Measurements from ENCODE around the gene TRIM34. TPM values are rescaled to one million over a fixed set of nuclear protein-coding genes. Genes with fewer than 3 reads are reported as not detected.

TRIM34 gene
- polyA plus RNA-seq, 1 donor from 2014 or later: not detected

DNA sequence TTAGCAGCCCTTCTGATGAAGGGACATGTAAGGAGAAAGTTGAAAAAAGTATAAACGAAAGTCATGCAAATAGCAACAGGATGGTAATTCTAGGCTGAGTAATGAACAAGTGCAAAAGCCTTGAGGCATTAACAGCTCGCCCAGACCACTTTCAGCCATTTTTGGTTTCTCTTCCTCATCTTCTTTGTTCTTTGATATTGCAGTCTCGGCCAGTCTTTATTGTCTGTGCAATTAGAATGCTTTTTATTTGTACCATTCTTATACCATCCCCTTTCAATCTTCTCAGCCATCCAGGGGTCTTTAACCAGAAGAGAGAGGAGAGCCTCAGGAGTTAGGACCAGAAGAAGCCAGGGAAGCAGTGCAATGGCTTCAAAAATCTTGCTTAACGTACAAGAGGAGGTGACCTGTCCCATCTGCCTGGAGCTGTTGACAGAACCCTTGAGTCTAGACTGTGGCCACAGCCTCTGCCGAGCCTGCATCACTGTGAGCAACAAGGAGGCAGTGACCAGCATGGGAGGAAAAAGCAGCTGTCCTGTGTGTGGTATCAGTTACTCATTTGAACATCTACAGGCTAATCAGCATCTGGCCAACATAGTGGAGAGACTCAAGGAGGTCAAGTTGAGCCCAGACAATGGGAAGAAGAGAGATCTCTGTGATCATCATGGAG, 7.3 kb downstream of the TRIM34 start:
- Histone ChIP-seq H3K79me2 (replicated peaks; ENCODE audit: insufficient read depth, low read length) (no peaks in the 10 kb centered on the region), H3K4me2 (ENCODE audit: low read length) (no peak overlapping the region), H4K20me1 (ENCODE audit: insufficient read depth) (no peaks in the 10 kb centered on the region)

DNA sequence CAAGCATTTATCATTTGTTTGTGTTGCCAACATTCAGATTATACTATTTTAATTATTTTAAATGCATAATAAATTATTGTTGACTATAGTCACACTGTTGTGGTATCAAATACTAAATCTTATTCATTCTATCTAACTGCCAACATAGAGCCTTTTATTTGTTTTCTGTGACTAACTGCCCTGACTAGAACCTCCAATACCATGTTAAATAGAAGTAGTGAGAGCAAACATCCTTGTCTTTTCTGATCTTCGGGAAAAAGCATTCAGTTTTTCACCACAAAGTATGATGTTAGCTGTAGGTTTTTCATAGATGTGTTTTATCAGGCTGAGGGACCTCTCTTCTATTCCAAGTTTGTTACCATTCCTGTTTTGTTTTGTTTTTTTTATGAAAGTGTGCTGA, 15.2 kb downstream of the TRIM34 start:
- Histone ChIP-seq H3K27ac (ENCODE audit: low read length) (no peak overlapping the region), H3F3A (ENCODE audit: insufficient read depth, low read length, poor library complexity, severe bottlenecking) (no peaks in the 10 kb centered on the region), H3K4me3 (ENCODE audit: low read length) (no peak overlapping the region), H3K9me2 (ENCODE audit: insufficient read depth, low read length) (no peaks in the 10 kb centered on the region), H2AFZ (ENCODE audit: low read depth, low read length) (no peak overlapping the region), H3K9ac (ENCODE audit: low read length) (no peak overlapping the region), H3K36me3 (ENCODE audit: insufficient read depth, low read length) (no peaks in the 10 kb centered on the region), H3K4me2 (ENCODE audit: low read length) (no peak overlapping the region), H3K9me3 (ENCODE audit: low read length) (no peaks in the 10 kb centered on the region), H4K20me1 (ENCODE audit: insufficient read depth) (no peaks in the 10 kb centered on the region), H3K27me3 (ENCODE audit: insufficient read depth, low read depth, low read length) (no peaks in the 10 kb centered on the region), H3K79me2 (replicated peaks; ENCODE audit: insufficient read depth, low read length) (no peaks in the 10 kb centered on the region)
- TF ChIP-seq POLR2AphosphoS5 (IDR thresholded peaks at IDR 0.05) (no peak), MXI1 (conservative IDR thresholded peaks at IDR 0.05; ENCODE audit: poor library complexity, severe bottlenecking) (no peak)

More for the DNA sequence above, 7.3 kb downstream of the TRIM34 start:
- H3K9ac ChIP-seq (ENCODE audit: low read length): no peak overlapping the region
- H3K9me3 ChIP-seq (ENCODE audit: low read length): no peaks in the 10 kb centered on the region
- H3K9me2 ChIP-seq (ENCODE audit: insufficient read depth, low read length): no peaks in the 10 kb centered on the region
- H3K36me3 ChIP-seq (ENCODE audit: insufficient read depth, low read length): no peaks in the 10 kb centered on the region
- H3K27me3 ChIP-seq (ENCODE audit: insufficient read depth, low read depth, low read length): no peaks in the 10 kb centered on the region
- H3F3A ChIP-seq (ENCODE audit: insufficient read depth, low read length, poor library complexity, severe bottlenecking): no peaks in the 10 kb centered on the region
- no peak overlapping the region for H3K4me3 ChIP-seq (ENCODE audit: low read length)
- TF ChIP-seq EZH2 (IDR thresholded peaks at IDR 0.05; ENCODE audit: borderline replicate concordance, insufficient read depth, low read length, poor library complexity, severe bottlenecking): no peak
- no peak for TF ChIP-seq POLR2AphosphoS5 (IDR thresholded peaks at IDR 0.05)
- TF ChIP-seq, protein P1, sequence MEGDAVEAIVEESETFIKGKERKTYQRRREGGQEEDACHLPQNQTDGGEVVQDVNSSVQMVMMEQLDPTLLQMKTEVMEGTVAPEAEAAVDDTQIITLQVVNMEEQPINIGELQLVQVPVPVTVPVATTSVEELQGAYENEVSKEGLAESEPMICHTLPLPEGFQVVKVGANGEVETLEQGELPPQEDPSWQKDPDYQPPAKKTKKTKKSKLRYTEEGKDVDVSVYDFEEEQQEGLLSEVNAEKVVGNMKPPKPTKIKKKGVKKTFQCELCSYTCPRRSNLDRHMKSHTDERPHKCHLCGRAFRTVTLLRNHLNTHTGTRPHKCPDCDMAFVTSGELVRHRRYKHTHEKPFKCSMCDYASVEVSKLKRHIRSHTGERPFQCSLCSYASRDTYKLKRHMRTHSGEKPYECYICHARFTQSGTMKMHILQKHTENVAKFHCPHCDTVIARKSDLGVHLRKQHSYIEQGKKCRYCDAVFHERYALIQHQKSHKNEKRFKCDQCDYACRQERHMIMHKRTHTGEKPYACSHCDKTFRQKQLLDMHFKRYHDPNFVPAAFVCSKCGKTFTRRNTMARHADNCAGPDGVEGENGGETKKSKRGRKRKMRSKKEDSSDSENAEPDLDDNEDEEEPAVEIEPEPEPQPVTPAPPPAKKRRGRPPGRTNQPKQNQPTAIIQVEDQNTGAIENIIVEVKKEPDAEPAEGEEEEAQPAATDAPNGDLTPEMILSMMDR (IDR thresholded peaks at IDR 0.05; ENCODE audit: poor library complexity, severe bottlenecking): no peak
- no peak for TF ChIP-seq EP300 (conservative IDR thresholded peaks at IDR 0.05; ENCODE audit: poor library complexity, severe bottlenecking)
- no peak for TF ChIP-seq RAD21 (conservative IDR thresholded peaks at IDR 0.05)
- TF ChIP-seq MXI1 (conservative IDR thresholded peaks at IDR 0.05; ENCODE audit: poor library complexity, severe bottlenecking): no peak
- TF ChIP-seq TAF1 (IDR thresholded peaks at IDR 0.05; ENCODE audit: low read depth): no peak
- no peak for TF ChIP-seq SMC3 (conservative IDR thresholded peaks at IDR 0.05; ENCODE audit: poor library complexity)
- TF ChIP-seq, protein P2, sequence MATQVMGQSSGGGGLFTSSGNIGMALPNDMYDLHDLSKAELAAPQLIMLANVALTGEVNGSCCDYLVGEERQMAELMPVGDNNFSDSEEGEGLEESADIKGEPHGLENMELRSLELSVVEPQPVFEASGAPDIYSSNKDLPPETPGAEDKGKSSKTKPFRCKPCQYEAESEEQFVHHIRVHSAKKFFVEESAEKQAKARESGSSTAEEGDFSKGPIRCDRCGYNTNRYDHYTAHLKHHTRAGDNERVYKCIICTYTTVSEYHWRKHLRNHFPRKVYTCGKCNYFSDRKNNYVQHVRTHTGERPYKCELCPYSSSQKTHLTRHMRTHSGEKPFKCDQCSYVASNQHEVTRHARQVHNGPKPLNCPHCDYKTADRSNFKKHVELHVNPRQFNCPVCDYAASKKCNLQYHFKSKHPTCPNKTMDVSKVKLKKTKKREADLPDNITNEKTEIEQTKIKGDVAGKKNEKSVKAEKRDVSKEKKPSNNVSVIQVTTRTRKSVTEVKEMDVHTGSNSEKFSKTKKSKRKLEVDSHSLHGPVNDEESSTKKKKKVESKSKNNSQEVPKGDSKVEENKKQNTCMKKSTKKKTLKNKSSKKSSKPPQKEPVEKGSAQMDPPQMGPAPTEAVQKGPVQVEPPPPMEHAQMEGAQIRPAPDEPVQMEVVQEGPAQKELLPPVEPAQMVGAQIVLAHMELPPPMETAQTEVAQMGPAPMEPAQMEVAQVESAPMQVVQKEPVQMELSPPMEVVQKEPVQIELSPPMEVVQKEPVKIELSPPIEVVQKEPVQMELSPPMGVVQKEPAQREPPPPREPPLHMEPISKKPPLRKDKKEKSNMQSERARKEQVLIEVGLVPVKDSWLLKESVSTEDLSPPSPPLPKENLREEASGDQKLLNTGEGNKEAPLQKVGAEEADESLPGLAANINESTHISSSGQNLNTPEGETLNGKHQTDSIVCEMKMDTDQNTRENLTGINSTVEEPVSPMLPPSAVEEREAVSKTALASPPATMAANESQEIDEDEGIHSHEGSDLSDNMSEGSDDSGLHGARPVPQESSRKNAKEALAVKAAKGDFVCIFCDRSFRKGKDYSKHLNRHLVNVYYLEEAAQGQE (IDR thresholded peaks at IDR 0.05; ENCODE audit: borderline replicate concordance): no peak
- H2AFZ ChIP-seq (ENCODE audit: low read depth, low read length): no peak overlapping the region
- no peak overlapping the region for H3K27ac ChIP-seq (ENCODE audit: low read length)

All from neural cell (in vitro differentiated cells).